Measurements from ENCODE around the gene C12orf57. TPM values are rescaled to one million over a fixed set of nuclear protein-coding genes. Genes with fewer than 3 reads are reported as not detected.
A peak's percentile ranks its signal among the peaks of the same experiment; 100 is the strongest.

C12orf57 gene
- total and polyA plus RNA-seq, 10 of the 15 experiments (the other 5 are each of a cell fraction or from before 2014, with no cell fraction given), result 64.5 to 377 (median 211) TPM

DNA sequence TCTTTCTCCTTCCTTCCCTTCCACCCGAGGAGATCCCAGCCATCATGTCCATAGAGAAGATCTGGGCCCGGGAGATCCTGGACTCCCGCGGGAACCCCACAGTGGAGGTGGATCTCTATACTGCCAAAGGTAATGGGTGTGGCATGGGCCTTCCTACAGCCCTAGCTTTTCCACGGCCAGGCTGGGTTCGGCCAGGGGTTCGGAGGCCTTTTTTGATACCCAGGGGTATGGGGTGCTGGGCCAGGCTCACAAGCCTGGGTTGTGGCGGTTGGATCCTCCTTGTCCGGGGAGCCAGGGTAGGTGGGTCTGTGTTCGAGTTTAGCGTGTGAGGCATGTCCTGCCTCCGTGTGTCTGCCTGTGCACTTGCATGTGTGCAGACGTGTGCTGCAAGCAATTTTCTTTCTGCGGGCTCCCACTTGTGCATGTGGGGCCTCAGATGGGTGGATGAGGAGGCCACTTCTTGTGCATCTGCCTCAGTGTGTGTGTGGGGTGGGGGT is 28.0 kb upstream of the C12orf57 start:
- H2AFZ ChIP-seq (ENCODE audit: control insufficient read depth, low read depth, low read length), result no peak overlapping the region
- intact Hi-C loops (cut with micrococcal nuclease; ENCODE audit: unreplicated experiment), result no loop called here
- H3K79me2 ChIP-seq (ENCODE audit: control insufficient read depth, insufficient read depth, low read length), result peaks cover 23% of the 10 kb centered on the region
- ChIA-PET POLR2A (interaction anchor here (0.7 to 2.2 kb wide), 7 partner anchors 9 to 65 kb away, joined by 3 to 9 read pairs (median 3); partner anchors contain the start of genes C12orf57, CDCA3, RNU7-1 and SPSB2), SMC1A (ENCODE audit: uncharacterized antibody, unreplicated experiment) (interaction anchor here (0.8 to 3.1 kb wide), 2 partner anchors 24 to 29 kb away, joined by 3 to 16 read pairs; no protein-coding TSS in a partner anchor), RAD21 (ENCODE audit: unreplicated experiment) (interaction anchor here (0.7 kb wide), 1 partner anchor 24 kb away, joined by 3 read pairs; no protein-coding TSS in a partner anchor), CTCF (interaction anchor here (0.6 to 4.6 kb wide), 4 partner anchors 9 to 46 kb away, joined by 3 to 20 read pairs (median 11); partner anchors contain the start of gene SPSB2)
- in situ Hi-C loops (cut with MboI), result no loop called here
- peak overlapping the region; percentile 100 for H3K4me3 ChIP-seq
- FAIRE-seq (no peak), DNase-seq (ENCODE audit: low read depth, low spot score) (no peak), ATAC-seq (no peak)
- H4K20me1 ChIP-seq (ENCODE audit: control insufficient read depth, insufficient read depth), result no peaks in the 10 kb centered on the region
- peaks cover 2 to 6% of the 10 kb centered on the region in 2 experiments; a peak in 2 of 4 replicates for H3K36me3 ChIP-seq (ENCODE audit: control insufficient read depth in 2 of 2, insufficient read depth in 2 of 2, low read length in 1 of 2)
- peaks cover 11% of the 10 kb centered on the region for H3K4me1 ChIP-seq (ENCODE audit: control insufficient read depth, insufficient read depth, low read length)
- WGBS (ENCODE audit: insufficient coverage, insufficient replicate concordance, low lambda C conversion rate, missing lambda C conversion rate), result 82% methylated on average over 13 of the region's 14 CpGs
- no peaks in the 10 kb centered on the region for H3K27me3 ChIP-seq (replicated peaks in 1 of 2; ENCODE audit: control insufficient read depth in 2 of 2, insufficient read depth in 2 of 2, low read length in 1 of 2)
- no peak overlapping the region for H3K27ac ChIP-seq (ENCODE audit: control insufficient read depth, insufficient read depth)
- no peaks in the 10 kb centered on the region for H3K9me3 ChIP-seq (replicated peaks; ENCODE audit: control insufficient read depth, insufficient read depth, low read length)
- peak overlapping the region; percentile 97; the same call in 1 of the 2 replicates for H3K4me2 ChIP-seq (ENCODE audit: control insufficient read depth, insufficient read depth)
- no peak overlapping the region for H3K9ac ChIP-seq (ENCODE audit: control insufficient read depth, insufficient read depth, low read length)
- BruUV-seq (replicated peaks), result no TSS peak
- TF ChIP-seq, protein P1, sequence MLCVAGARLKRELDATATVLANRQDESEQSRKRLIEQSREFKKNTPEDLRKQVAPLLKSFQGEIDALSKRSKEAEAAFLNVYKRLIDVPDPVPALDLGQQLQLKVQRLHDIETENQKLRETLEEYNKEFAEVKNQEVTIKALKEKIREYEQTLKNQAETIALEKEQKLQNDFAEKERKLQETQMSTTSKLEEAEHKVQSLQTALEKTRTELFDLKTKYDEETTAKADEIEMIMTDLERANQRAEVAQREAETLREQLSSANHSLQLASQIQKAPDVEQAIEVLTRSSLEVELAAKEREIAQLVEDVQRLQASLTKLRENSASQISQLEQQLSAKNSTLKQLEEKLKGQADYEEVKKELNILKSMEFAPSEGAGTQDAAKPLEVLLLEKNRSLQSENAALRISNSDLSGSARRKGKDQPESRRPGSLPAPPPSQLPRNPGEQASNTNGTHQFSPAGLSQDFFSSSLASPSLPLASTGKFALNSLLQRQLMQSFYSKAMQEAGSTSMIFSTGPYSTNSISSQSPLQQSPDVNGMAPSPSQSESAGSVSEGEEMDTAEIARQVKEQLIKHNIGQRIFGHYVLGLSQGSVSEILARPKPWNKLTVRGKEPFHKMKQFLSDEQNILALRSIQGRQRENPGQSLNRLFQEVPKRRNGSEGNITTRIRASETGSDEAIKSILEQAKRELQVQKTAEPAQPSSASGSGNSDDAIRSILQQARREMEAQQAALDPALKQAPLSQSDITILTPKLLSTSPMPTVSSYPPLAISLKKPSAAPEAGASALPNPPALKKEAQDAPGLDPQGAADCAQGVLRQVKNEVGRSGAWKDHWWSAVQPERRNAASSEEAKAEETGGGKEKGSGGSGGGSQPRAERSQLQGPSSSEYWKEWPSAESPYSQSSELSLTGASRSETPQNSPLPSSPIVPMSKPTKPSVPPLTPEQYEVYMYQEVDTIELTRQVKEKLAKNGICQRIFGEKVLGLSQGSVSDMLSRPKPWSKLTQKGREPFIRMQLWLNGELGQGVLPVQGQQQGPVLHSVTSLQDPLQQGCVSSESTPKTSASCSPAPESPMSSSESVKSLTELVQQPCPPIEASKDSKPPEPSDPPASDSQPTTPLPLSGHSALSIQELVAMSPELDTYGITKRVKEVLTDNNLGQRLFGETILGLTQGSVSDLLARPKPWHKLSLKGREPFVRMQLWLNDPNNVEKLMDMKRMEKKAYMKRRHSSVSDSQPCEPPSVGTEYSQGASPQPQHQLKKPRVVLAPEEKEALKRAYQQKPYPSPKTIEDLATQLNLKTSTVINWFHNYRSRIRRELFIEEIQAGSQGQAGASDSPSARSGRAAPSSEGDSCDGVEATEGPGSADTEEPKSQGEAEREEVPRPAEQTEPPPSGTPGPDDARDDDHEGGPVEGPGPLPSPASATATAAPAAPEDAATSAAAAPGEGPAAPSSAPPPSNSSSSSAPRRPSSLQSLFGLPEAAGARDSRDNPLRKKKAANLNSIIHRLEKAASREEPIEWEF (IDR thresholded peaks at IDR 0.05; ENCODE audit: insufficient replicate concordance, low read depth, low read length), result no peak
- no peak for TF ChIP-seq HDAC2 (IDR thresholded peaks at IDR 0.05)
- no peak for TF ChIP-seq WRNIP1 (IDR thresholded peaks at IDR 0.05; ENCODE audit: borderline replicate concordance, low read depth, low read length)
- no peak for TF ChIP-seq FOXM1 (IDR thresholded peaks at IDR 0.05; ENCODE audit: low read depth, low read length)
- TF ChIP-seq SP1 (IDR thresholded peaks at IDR 0.05; ENCODE audit: low read depth, low read length), result no peak

Data from GM12878 (cell line).